Measurements from ENCODE around the gene CBX7. TPM values are rescaled to one million over a fixed set of nuclear protein-coding genes. Genes with fewer than 3 reads are reported as not detected.
"Not testable (repeated sequence)": the region's sequence is repeated elsewhere in the genome, so short reads cannot be mapped to it uniquely, and the experiment has no call there.

Gene CBX7
- total and polyA plus RNA-seq, 2 experiments from 2014 or later, result 2.6 to 11.5 TPM

- no peak for TF ChIP-seq ZNF462 (CRISPR knock-in tag; IDR thresholded peaks at IDR 0.05)
- no peak for TF ChIP-seq ETS1 (IDR thresholded peaks at IDR 0.05)
- TF ChIP-seq CTCF (conservative IDR thresholded peaks at IDR 0.05; ENCODE audit: low read depth in 2 of 2), result no peak
Observed at GRCh38 chr22:39166547-39166946, 14.1 kb upstream of the CBX7 start (continued).

GRCh38 chr22:39156093-39156492 is 3.6 kb upstream of the CBX7 start:
- not testable (repeated sequence) for H3K4me3 Mint-ChIP-seq; H3K27ac Mint-ChIP-seq; H3K9me2 ChIP-seq (ENCODE audit: insufficient read depth); H4K20me1 ChIP-seq (replicated peaks; ENCODE audit: insufficient read depth); H3K4me1 ChIP-seq (ENCODE audit: insufficient read depth); H3K9me3 Mint-ChIP-seq; H3K4me2 ChIP-seq; H3K4me3 ChIP-seq; H3K36me3 ChIP-seq (ENCODE audit: insufficient read depth); H3K4me1 Mint-ChIP-seq; H3F3A ChIP-seq (replicated peaks; ENCODE audit: low read depth); ATAC-seq; H3K27ac ChIP-seq (ENCODE audit: low read depth); H3K36me3 Mint-ChIP-seq (ENCODE audit: low read depth); DNase-seq (ENCODE audit: low spot score); H2AFZ ChIP-seq; H3K79me2 ChIP-seq (replicated peaks; ENCODE audit: insufficient read depth)
- H3K27me3 ChIP-seq (ENCODE audit: insufficient read depth), result peaks cover 27% of the 10 kb centered on the region
- H3K27me3 Mint-ChIP-seq (ENCODE audit: insufficient read depth, low read depth, poor library complexity), result peaks cover 22% of the 10 kb centered on the region

All from GM23338 (cell line).